A549 treated with Mapracorat at 1 μM for 4 hours (cell line): ENCODE results near the gene AGPS. TPM values are rescaled to one million over a fixed set of nuclear protein-coding genes. Genes with fewer than 3 reads are reported as not detected.

Source experiments
- total RNA-seq: library from RNA; stranded (reverse); fragments of 200-300 nt; extraction: Qiagen RNA extraction; gene quantifications from 5 replicates; pipeline ENCODE4 v1.2.3, GENCODE V29; 2022

Gene AGPS
- 31.1 to 44.7 TPM (median 37.1 TPM) in 5 replicates for total RNA-seq

GRCh38 chr2:177392373-177393202 lies at the start of gene AGPS:
Gene AGPS (plus strand): TSS chr2:177392773. CDS start chr2:177392790, 17 bp downstream.

Other genes with a start within 250 kb of the AGPS start
- 352 to 394 TPM (median 363 TPM) in 5 replicates for gene HNRNPA3, start 180.0 kb upstream of the AGPS start, total RNA-seq
- 39.1 to 45.0 TPM (median 40.5 TPM) in 5 replicates for gene NFE2L2, start 128.0 kb upstream of the AGPS start, total RNA-seq